Sigmoid colon (tissue), 4 donors: ENCODE measurements around the gene TMIGD2.

ENCODE experiments used
- CTCF ChIP-seq, 4 experiments: fragments of 450-650 bp in 3 of 4; fragments of 200-600 bp in 1 of 4; IDR thresholded peaks; one replicate each; pipeline ENCODE4 v1.5.1; 2016 to 2019; ENCODE audit warnings: antibody characterized with exemption in 4 of 4, mild to moderate bottlenecking in 3 of 4, moderate library complexity in 2 of 4
- EP300 ChIP-seq, 4 donors: sonication (generic); formaldehyde crosslinking; IDR thresholded peaks; one replicate each; pipeline ENCODE4 v1.6.1; 2017; ENCODE audit warnings: antibody characterized with exemption in 4 of 4
- POLR2A ChIP-seq, 2 donors: fragments of 450-650 bp; IDR thresholded peaks; one replicate each; pipeline ENCODE4 v1.6.1; 2016; ENCODE audit warnings: antibody characterized with exemption in 2 of 2, mild to moderate bottlenecking in 2 of 2, moderate library complexity in 2 of 2

- no peak for TF ChIP-seq CTCF (IDR thresholded peaks at IDR 0.05)
- TF ChIP-seq POLR2A (IDR thresholded peaks at IDR 0.05), result no peak
- no peak for TF ChIP-seq EP300 (IDR thresholded peaks at IDR 0.05)
Measured at GRCh38 chr19:4346020-4346383, 43.8 kb upstream of the TMIGD2 start.
